ENCODE data around the gene IQCM. TPM values are rescaled to one million over a fixed set of nuclear protein-coding genes. Genes with fewer than 3 reads are reported as not detected.
A peak's percentile ranks its signal among the peaks of the same experiment; 100 is the strongest.

Gene IQCM
- total RNA-seq, 8 experiments from 2014 or later = 0.16 to 1.8 (median 0.31) TPM; not detected in 3

DNA sequence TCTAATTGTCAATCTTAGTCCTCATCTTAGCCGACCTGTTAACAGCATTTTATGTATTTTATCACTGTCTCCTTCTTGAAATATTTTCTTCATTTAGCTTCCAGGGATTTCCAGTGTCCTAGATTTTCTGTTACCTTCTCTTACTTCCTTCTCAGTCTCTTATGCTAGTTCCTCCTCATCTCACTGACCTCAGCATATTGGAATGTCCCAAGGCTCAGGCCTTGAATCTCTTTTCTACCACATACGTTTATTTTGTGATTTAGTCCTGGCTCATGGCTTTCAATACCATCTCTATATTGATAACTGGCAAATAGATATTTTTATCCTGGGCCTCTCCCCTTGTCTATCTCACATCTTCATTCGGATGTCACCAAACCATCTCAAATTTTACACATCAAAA, 61.1 kb downstream of the IQCM start:
- Histone ChIP-seq H3K4me1 (replicated peaks in 1 of 2) (no peaks in the 10 kb centered on the region), H3K27ac (no peak overlapping the region), H3K4me3 (no peak overlapping the region)
- WGBS, 10 experiments = 64 to 100% (median 79%) methylated on average over 1 to 3 of the region's 3 CpGs; no CpG with 5 or more reads in 1 of the 10 experiments
- in situ Hi-C loops (cut with MboI; ENCODE audit: low pct_unique_long_range_greater_than_20kb in 2 of 9, low sequenced_read_pairs in 9 of 9, unreplicated experiment in 9 of 9) = no loop called here
- no peak for ATAC-seq (replicated peaks in 6 of 8)

DNA sequence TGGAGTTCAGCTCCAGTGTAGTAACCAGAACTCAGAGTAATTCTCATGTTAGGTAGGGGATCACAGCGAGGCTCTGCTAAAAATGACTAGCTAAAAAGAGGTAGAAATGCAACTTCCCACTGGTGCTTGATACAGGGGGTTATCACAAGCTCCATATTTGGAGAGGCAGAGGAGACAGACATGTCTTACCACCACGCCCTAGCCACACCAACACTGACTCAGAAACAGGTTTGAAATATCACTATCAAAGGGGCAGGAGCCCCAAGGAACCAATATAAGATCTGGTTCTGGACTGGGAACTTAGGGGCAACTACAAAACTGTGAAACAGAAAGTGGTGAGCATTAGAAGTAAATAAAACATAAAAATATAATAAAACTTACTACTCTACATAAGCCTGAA, 62.9 kb downstream of the IQCM start:
- Histone ChIP-seq H3K27ac (no peak overlapping the region), H3K4me3 (no peak overlapping the region), H3K4me1 (replicated peaks in 1 of 2) (no peaks in the 10 kb centered on the region)
- WGBS, 10 experiments = 40 to 89% (median 81%) methylated on average over 1 to 2 of the region's 2 CpGs; no CpG with 5 or more reads in 3 of the 10 experiments
- in situ Hi-C loops (cut with MboI; ENCODE audit: low pct_unique_long_range_greater_than_20kb in 2 of 9, low sequenced_read_pairs in 9 of 9, unreplicated experiment in 9 of 9) = no loop called here
- no peak for ATAC-seq (replicated peaks in 6 of 8)

DNA sequence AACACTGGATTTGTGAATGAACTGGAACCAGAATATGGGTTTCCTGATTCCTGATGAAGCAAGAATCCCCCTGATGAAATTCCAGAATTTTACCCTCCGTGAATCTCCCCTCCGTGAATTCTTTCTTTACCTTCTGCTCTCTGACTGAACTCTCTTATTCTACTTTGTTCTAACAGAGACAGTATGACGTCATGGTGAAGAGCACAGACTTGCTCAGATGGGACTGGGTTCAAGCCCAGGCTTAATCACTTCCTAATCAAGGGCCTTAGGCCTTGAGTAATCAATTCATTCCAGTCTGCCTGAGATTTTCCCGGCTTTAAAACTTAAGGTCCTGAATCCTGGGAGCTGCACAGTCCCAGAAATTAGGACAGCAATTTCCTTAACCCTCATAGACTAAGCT, 64.5 kb downstream of the IQCM start:
- in situ Hi-C loops (cut with MboI; ENCODE audit: low pct_unique_long_range_greater_than_20kb in 2 of 9, low sequenced_read_pairs in 9 of 9, unreplicated experiment in 9 of 9) = no loop called here
- 0 to 100% (median 80%) methylated on average over 1 to 4 of the region's 4 CpGs for WGBS, 10 experiments

DNA sequence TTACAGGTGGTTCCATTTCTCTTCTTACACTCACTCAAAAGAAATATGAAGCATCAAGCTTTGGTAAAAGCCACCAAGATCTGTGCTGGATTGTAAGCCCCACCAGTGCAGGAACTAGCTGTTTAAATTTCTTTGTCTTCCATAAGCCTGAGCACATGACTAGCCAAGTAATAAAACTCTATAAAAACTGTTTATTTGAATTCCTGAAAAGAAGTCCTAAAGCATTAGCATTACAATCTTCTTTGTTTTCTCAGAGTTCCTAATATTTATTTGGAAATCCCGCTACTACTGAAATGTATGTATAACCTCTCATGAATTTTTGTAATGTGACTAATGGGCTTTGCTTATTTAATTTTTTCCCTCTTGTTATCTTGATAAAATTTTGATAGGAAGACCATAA, 65.9 kb downstream of the IQCM start:
- in situ Hi-C loops (cut with MboI; ENCODE audit: low pct_unique_long_range_greater_than_20kb in 2 of 9, low sequenced_read_pairs in 9 of 9, unreplicated experiment in 9 of 9) = loop anchor here in 1 of 9 experiments (25.0 kb wide), 1 partner anchor 387 kb away; no protein-coding TSS in a partner anchor
- Histone ChIP-seq H3K4me1 (replicated peaks in 1 of 2) (no peaks in the 10 kb centered on the region), H3K4me3 (no peak overlapping the region), H3K27ac (no peak overlapping the region)
- 77 to 100% (median 92%) methylated on average over 1 of the region's 1 CpG; no CpG with 5 or more reads in 2 of the 10 experiments for WGBS, 10 experiments
- ATAC-seq (replicated peaks in 6 of 8) = no peak

More for the DNA sequence above, 64.5 kb downstream of the IQCM start:
- Histone ChIP-seq H3K4me1 (replicated peaks in 1 of 2) (no peaks in the 10 kb centered on the region), H3K27ac (no peak overlapping the region), H3K4me3 (no peak overlapping the region)
- ATAC-seq (replicated peaks in 6 of 8) = no peak

DNA sequence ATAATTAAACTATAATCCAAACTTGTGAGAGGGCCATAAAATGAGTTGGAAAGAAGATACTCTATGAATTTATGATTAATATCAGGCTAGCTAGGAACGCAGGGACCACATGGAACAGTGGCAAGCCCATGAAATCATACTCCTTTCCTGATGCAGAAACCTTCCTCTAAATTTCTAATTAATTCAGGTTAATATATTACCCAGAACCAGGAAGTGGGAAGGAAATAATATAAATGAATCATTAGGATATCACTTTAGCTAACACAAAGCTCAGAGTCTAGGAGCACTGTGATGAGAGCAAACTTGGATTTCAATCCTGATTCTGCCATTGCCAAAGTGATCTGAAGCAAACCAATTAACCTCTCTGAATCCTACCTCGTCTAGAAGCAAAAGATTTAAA, 68.0 kb downstream of the IQCM start:
- Histone ChIP-seq H3K4me3 (no peak overlapping the region), H3K4me1 (replicated peaks in 1 of 2) (no peaks in the 10 kb centered on the region), H3K27ac (no peak overlapping the region)
- in situ Hi-C loops (cut with MboI; ENCODE audit: low pct_unique_long_range_greater_than_20kb in 2 of 9, low sequenced_read_pairs in 9 of 9, unreplicated experiment in 9 of 9) = loop anchor here in 1 of 9 experiments (25.0 kb wide), 1 partner anchor 385 kb away; no protein-coding TSS in a partner anchor
- no peak for ATAC-seq (replicated peaks in 6 of 8)
- WGBS, 10 experiments = 17 to 100% (median 78%) methylated on average over 1 to 2 of the region's 2 CpGs; no CpG with 5 or more reads in 1 of the 10 experiments

DNA sequence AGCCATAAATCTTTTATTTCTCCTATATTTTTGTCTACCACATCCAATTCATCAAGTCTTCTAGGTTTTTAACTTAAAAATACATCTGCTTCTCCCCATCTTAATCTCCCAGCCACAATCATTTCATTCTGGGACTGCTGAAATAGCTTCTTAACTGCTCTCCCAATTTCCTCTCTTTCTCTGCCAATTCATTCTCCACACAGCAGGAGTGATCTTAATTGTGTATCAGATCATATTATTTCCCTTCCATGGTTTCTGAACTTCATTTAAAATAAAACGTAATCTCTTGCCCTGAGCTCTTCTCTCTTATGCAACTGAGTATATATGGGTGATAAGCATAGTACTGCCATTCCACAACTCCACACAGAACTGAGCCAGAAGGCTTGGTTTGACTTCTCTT, 69.4 kb downstream of the IQCM start:
- H3K4me3 ChIP-seq = no peak overlapping the region
- in situ Hi-C loops (cut with MboI; ENCODE audit: low pct_unique_long_range_greater_than_20kb in 2 of 9, low sequenced_read_pairs in 9 of 9, unreplicated experiment in 9 of 9) = loop anchor here in 1 of 9 experiments (25.0 kb wide), 1 partner anchor 384 kb away; no protein-coding TSS in a partner anchor
- H3K4me1 ChIP-seq (replicated peaks in 1 of 2) = no peaks in the 10 kb centered on the region
- 55 to 100% (median 80%) methylated on average over 1 of the region's 1 CpG; no CpG with 5 or more reads in 1 of the 10 experiments for WGBS, 10 experiments
- no peak overlapping the region for H3K27ac ChIP-seq
- ATAC-seq (replicated peaks in 6 of 8) = no peak

DNA sequence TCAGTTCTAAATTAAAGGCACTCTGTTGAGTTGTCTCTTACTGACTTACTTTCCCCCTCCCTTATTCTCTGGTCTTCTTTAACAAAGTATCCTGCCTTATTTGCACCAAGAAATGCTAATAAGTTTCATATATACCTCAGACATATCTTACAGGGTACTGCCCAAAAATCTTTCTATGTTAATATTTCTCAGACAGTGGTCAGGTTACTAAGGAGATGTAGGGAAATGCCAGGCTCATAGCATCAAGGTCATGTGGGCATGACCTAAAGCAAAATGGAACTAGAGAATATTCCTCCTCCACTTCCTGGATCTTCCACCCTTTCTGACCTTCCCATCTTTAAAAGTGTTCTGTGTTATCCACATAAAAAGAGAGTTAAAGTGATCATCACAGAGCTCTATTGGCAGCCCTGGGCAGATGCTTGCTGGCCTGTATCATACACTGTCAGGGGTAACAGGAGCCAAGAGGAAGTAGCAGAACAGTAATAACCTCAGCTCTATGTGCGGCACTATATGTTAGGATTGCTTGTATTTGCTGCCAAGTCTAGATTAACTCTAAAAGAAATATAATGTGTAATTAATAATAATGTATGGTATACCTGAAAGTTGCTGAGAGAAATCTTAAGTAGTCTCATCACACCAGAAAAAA, 74.3 kb downstream of the IQCM start:
- ATAC-seq (replicated peaks in 6 of 8) = no peak
- in situ Hi-C loops (cut with MboI; ENCODE audit: low pct_unique_long_range_greater_than_20kb in 2 of 9, low sequenced_read_pairs in 9 of 9, unreplicated experiment in 9 of 9) = loop anchor here in 1 of 9 experiments (25.0 kb wide), 1 partner anchor 379 kb away; no protein-coding TSS in a partner anchor
- WGBS, 10 experiments = 50 to 100% (median 100%) methylated on average over 1 of the region's 1 CpG; no CpG with 5 or more reads in 3 of the 10 experiments
- no peaks in the 10 kb centered on the region for H3K4me1 ChIP-seq (replicated peaks in 1 of 2)
- H3K27ac ChIP-seq = no peak overlapping the region
- no peak overlapping the region for H3K4me3 ChIP-seq

DNA sequence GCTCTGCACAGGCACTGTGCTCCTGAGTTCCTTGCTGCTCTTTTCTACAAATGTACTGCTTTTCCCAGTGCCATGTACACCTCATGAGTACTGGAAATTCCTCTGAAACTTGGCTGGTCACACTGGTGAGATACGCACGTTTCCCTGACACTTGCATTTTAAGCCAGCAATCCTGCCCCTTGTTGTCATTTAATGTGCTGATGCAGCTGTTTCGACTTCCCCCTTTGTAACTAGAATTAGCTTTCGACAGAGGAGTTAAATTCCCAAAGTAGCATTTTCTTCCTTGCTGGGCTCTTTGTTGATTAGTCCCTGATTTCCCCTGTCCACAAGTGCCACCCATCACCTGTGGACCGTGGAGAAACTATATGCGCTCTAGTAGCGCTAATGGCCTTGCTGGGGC, 77.5 kb downstream of the IQCM start:
- Histone ChIP-seq H3K4me3 (no peak overlapping the region), H3K4me1 (replicated peaks in 1 of 2) (no peaks in the 10 kb centered on the region), H3K27ac (no peak overlapping the region)
- 20 to 80% (median 62%) methylated on average over 1 to 6 of the region's 7 CpGs; no CpG with 5 or more reads in 2 of the 10 experiments for WGBS, 10 experiments
- ATAC-seq (replicated peaks in 6 of 8) = no peak
- in situ Hi-C loops (cut with MboI; ENCODE audit: low pct_unique_long_range_greater_than_20kb in 2 of 9, low sequenced_read_pairs in 9 of 9, unreplicated experiment in 9 of 9) = loop anchor here in 1 of 9 experiments (25.0 kb wide), 1 partner anchor 376 kb away; no protein-coding TSS in a partner anchor

DNA sequence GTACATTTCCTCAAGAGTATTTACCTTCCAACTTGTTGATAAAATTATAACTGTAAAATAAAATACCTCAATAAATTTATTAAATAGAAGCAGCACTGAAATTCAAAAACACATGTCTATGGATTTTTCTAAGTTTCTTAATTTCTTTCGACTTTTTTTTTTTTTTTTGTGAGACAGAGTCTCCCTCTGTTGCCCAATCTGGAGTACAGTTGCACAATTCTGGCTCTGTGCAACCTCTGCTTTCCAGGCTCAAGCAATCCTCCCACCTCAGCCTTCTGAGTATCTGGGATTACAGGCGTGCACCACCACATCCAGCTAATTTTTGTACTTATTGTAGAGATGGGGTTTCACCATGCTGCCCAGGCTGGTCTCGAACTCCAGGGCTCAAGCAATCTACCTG, 79.8 kb downstream of the IQCM start:
- Histone ChIP-seq H3K4me3 (no peak overlapping the region), H3K4me1 (replicated peaks in 1 of 2) (no peaks in the 10 kb centered on the region), H3K27ac (no peak overlapping the region)
- in situ Hi-C loops (cut with MboI; ENCODE audit: low pct_unique_long_range_greater_than_20kb in 2 of 9, low sequenced_read_pairs in 9 of 9, unreplicated experiment in 9 of 9) = loop anchor here in 1 of 9 experiments (25.0 kb wide), 1 partner anchor 373 kb away; no protein-coding TSS in a partner anchor
- WGBS, 10 experiments = 40 to 100% (median 76%) methylated on average over 1 to 3 of the region's 3 CpGs
- peak in 2 of 8 experiments; percentile 34 to 39 for ATAC-seq (replicated peaks in 6 of 8)

DNA sequence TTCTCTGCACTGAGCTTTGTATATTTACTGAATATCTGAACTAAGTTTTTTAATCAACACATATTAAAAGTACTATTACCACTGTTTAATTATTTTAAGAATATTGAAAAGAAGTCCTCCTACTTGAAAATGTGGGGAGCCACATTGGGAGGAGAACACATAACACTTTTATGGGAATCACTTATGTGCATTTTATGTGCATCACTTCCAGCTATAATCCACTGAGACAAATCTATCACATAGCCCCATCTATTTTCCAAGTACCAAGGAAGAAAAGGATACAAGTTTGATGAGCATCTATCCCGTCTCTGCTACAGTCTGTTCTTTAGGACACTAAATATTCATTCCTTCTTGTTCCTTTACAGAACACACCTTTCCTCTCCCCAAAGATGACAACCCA, 87.2 kb downstream of the IQCM start:
- H3K4me3 ChIP-seq = no peak overlapping the region
- H3K27ac ChIP-seq = no peak overlapping the region
- WGBS, 10 experiments = 50 to 100% (median 83%) methylated on average over 1 of the region's 1 CpG; no CpG with 5 or more reads in 4 of the 10 experiments
- ATAC-seq (replicated peaks in 6 of 8) = peak in 3 of 8 experiments; percentile 59 to 79 (median 72)
- in situ Hi-C loops (cut with MboI; ENCODE audit: low pct_unique_long_range_greater_than_20kb in 2 of 9, low sequenced_read_pairs in 9 of 9, unreplicated experiment in 9 of 9) = loop anchor here in 1 of 9 experiments (25.0 kb wide), 1 partner anchor 366 kb away; no protein-coding TSS in a partner anchor
- no peaks in the 10 kb centered on the region for H3K4me1 ChIP-seq (replicated peaks in 1 of 2)

DNA sequence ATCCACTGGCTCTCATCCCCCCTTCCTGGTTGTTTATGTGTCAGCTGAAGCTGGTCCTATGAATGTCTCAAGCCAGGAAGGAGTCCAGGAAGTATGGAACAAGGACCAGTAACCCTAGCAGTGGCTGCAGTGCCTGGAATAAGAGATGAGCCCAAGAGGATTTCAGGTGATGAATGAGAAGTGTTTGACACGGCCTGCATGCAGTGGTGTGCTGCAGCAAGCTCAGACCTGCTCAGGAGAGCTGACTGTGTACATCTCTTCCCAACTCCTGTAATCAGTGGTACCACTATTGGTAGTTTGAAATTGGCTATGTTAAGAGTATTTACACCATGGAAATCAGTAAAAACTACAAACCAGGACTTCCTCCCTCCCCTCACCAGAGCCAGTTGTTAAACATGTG, 88.0 kb downstream of the IQCM start:
- WGBS, 10 experiments = 29 to 100% (median 80%) methylated on average over 1 of the region's 1 CpG; no CpG with 5 or more reads in 5 of the 10 experiments
- Histone ChIP-seq H3K27ac (no peak overlapping the region), H3K4me3 (no peak overlapping the region), H3K4me1 (replicated peaks in 1 of 2) (no peaks in the 10 kb centered on the region)
- in situ Hi-C loops (cut with MboI; ENCODE audit: low pct_unique_long_range_greater_than_20kb in 2 of 9, low sequenced_read_pairs in 9 of 9, unreplicated experiment in 9 of 9) = loop anchor here in 1 of 9 experiments (25.0 kb wide), 1 partner anchor 365 kb away; no protein-coding TSS in a partner anchor
- no peak for ATAC-seq (replicated peaks in 6 of 8)

DNA sequence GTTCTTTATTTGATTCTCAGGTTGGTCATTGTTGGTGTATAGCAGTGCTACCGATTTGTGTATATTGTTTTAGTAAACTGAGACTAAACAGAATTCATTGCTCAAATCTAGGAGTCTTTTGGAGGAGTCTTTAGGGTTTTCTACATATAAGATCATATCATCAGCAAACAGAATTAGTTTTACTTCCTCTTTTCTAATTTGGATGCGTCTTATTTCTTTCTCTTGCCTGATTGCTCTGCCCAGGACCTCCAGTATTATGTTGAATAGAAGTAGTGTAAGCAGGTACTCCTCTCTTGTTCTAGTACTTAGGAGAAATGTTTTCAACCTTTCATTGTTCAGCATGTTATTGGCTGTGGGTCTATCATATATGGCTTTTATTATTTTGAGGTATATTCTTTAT, 92.6 kb downstream of the IQCM start:
- in situ Hi-C loops (cut with MboI; ENCODE audit: low pct_unique_long_range_greater_than_20kb in 2 of 9, low sequenced_read_pairs in 9 of 9, unreplicated experiment in 9 of 9) = no loop called here
- no peak for ATAC-seq (replicated peaks in 6 of 8)
- Histone ChIP-seq H3K4me1 (replicated peaks in 1 of 2) (no peaks in the 10 kb centered on the region), H3K27ac (no peak overlapping the region), H3K4me3 (no peak overlapping the region)
- WGBS, 10 experiments = 80 to 100% (median 91%) methylated on average over 1 to 2 of the region's 2 CpGs; no CpG with 5 or more reads in 1 of the 10 experiments

DNA sequence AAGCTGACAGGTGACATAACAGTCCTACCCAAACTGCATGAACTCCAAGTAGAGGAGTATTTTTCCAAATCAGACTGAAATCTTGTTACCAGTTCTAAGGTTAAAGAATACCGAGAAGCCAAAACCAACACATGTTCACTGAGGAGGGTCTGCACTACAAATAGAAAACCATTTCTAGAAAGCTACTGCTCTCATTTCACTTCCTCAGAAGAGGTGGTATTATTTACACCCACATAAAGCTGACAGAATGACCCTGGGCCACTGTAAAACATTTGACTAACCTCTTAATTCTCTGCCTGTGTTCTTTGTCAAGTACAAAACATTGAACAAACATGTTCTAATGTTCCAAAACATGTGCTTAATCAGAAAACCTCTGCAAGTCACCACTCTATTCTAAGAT, 95.8 kb downstream of the IQCM start:
- no peak overlapping the region for H3K27ac ChIP-seq
- in situ Hi-C loops (cut with MboI; ENCODE audit: low pct_unique_long_range_greater_than_20kb in 2 of 9, low sequenced_read_pairs in 9 of 9, unreplicated experiment in 9 of 9) = no loop called here
- no peak overlapping the region for H3K4me3 ChIP-seq
- WGBS, 10 experiments = 75 to 100% (median 86%) methylated on average over 1 of the region's 1 CpG; no CpG with 5 or more reads in 3 of the 10 experiments
- no peak for ATAC-seq (replicated peaks in 6 of 8)
- H3K4me1 ChIP-seq (replicated peaks in 1 of 2) = no peaks in the 10 kb centered on the region

Measured in motor neuron (in vitro differentiated cells).